Lung (tissue), 12 donors: ENCODE results near the gene ITGB1. TPM values are rescaled to one million over a fixed set of nuclear protein-coding genes. Genes with fewer than 3 reads are reported as not detected.

Experiments
- ATAC-seq: fragments of 200-7000 bp; cut with Tn5 transposase; one replicate; pipeline ENCODE4 v1.9.1; 2020; ENCODE audit warnings: moderate number of reproducible peaks; ENCODE audit not compliant: insufficient read depth, low FRiP score
- DNase-seq, 3 donors: peaks; one replicate each; pipeline ENCODE4 v3.0.0-alpha.2; 2013 to 2017
- H3K27ac ChIP-seq, 2 donors: one replicate each; pipeline ENCODE4 v1.5.1; 2013; ENCODE audit warnings: mild to moderate bottlenecking in 2 of 2, moderate library complexity in 2 of 2, control low read depth in 1 of 2, inconsistent platforms in 1 of 2, low read depth in 1 of 2, low read length in 1 of 2
- H3K27me3 ChIP-seq, 3 donors: one replicate each; pipeline ENCODE4 v1.5.1; 2013; ENCODE audit warnings: low read length in 2 of 3; ENCODE audit not compliant: control insufficient read depth in 3 of 3, insufficient read depth in 3 of 3
- H3K36me3 ChIP-seq, 4 donors: one replicate each; pipeline ENCODE4 v1.5.1; 2013; ENCODE audit warnings: low read length in 4 of 4, mild to moderate bottlenecking in 1 of 4, moderate library complexity in 1 of 4; ENCODE audit not compliant: control insufficient read depth in 4 of 4, insufficient read depth in 4 of 4
- H3K4me1 ChIP-seq, 5 donors: one replicate each; pipeline ENCODE4 v1.5.1; 2013; ENCODE audit warnings: low read length in 5 of 5, mild to moderate bottlenecking in 2 of 5, moderate library complexity in 1 of 5; ENCODE audit not compliant: control insufficient read depth in 5 of 5, insufficient read depth in 5 of 5
- H3K4me3 ChIP-seq: one replicate; pipeline ENCODE4 v1.5.1; 2013; ENCODE audit warnings: mild to moderate bottlenecking, control low read depth, moderate library complexity
- H3K9ac ChIP-seq, 2 donors: one replicate each; pipeline ENCODE4 v1.5.1; 2013; ENCODE audit warnings: low read length in 2 of 2, control low read depth in 1 of 2; ENCODE audit not compliant: insufficient read depth in 1 of 2
- H3K9me3 ChIP-seq, 4 donors: one replicate each; pipeline ENCODE4 v1.5.1; 2013; ENCODE audit warnings: low read length in 3 of 4, mild to moderate bottlenecking in 1 of 4, moderate library complexity in 1 of 4; ENCODE audit not compliant: control insufficient read depth in 4 of 4, insufficient read depth in 3 of 4
- WGBS, 2 donors: extraction: QIAGEN DNeasy Blood & Tissue Kit; methylation state at CpG; one replicate each; pipeline ENCODE4 v1.1.7; 2013; 5-methylcytosine and 5-hydroxymethylcytosine counted together
- polyA plus RNA-seq, 2 donors: library from polyadenylated mRNA; stranded (reverse); fragments of 200-250 nt; gene quantifications; one replicate each; pipeline ENCODE4 v1.2.1, GENCODE V29; 2013
- total RNA-seq, 2 donors: library from RNA; depleted of rRNA in 1 of 2; stranded (reverse); fragments of >200 nt in 1 of 2; gene quantifications; one replicate each; pipeline ENCODE4 v1.2.1, GENCODE V29; 2014 to 2021
- TF ChIP-seq, protein P1 (sequence below): IDR thresholded peaks from 2 replicates; pipeline ENCODE4 v1.5.1; 2012; ENCODE audit warnings: mild to moderate bottlenecking; ENCODE audit errors: control extremely low read depth, extremely low read depth
- donor health status: control.
- donor health status: control.
- donor health status: Bipolar disorder and iron deficiency.
- donor health status: healthy.
- donor health status: DM: yes; HTN: yes; CAD: no.

ITGB1 gene
- total and polyA plus RNA-seq, 4 donors: 105 to 445 (median 333) TPM

GRCh38 chr10:32930036-32930435 is 28.0 kb downstream of the ITGB1 start:
- DNase-seq (no peak), ATAC-seq (no peak)
- Histone ChIP-seq H3K27me3 (no peaks in the 10 kb centered on the region), H3K27ac (no peak overlapping the region), H3K4me1 (peaks cover 0 to 2% (median 0%) of the 10 kb centered on the region in 5 donors), H3K4me3 (no peak overlapping the region), H3K9ac (no peak overlapping the region), H3K36me3 (peaks cover 11 to 55% (median 27%) of the 10 kb centered on the region in 4 donors), H3K9me3 (no peaks in the 10 kb centered on the region)
- TF ChIP-seq, protein P1, sequence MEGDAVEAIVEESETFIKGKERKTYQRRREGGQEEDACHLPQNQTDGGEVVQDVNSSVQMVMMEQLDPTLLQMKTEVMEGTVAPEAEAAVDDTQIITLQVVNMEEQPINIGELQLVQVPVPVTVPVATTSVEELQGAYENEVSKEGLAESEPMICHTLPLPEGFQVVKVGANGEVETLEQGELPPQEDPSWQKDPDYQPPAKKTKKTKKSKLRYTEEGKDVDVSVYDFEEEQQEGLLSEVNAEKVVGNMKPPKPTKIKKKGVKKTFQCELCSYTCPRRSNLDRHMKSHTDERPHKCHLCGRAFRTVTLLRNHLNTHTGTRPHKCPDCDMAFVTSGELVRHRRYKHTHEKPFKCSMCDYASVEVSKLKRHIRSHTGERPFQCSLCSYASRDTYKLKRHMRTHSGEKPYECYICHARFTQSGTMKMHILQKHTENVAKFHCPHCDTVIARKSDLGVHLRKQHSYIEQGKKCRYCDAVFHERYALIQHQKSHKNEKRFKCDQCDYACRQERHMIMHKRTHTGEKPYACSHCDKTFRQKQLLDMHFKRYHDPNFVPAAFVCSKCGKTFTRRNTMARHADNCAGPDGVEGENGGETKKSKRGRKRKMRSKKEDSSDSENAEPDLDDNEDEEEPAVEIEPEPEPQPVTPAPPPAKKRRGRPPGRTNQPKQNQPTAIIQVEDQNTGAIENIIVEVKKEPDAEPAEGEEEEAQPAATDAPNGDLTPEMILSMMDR: no peak

DNA sequence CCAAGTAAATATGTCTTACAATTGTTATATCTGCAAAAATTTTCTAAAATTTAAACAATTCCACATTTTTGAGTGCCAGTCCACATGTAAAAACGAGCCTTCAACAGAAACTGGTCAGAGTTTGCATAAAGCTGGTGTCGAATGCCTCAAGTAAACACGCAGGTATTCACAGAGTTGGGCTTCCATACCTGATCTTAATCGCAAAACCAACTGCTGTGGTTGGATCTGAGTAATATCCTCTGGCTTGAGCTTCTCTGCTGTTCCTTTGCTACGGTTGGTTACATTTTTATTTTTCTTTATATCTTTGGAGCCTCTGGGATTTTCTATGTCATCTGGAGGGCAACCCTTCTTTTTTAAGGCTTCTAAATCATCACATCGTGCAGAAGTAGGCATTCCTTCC is 28.4 kb downstream of the ITGB1 start:
- TF ChIP-seq, protein P1: no peak
- H3K9ac ChIP-seq: no peak overlapping the region
- no peak overlapping the region for H3K4me3 ChIP-seq
- DNase-seq (no peak), ATAC-seq (no peak)
- no peaks in the 10 kb centered on the region for H3K9me3 ChIP-seq
- no peak overlapping the region for H3K27ac ChIP-seq
- peaks cover 11 to 52% (median 27%) of the 10 kb centered on the region in 4 donors for H3K36me3 ChIP-seq
- no peaks in the 10 kb centered on the region for H3K27me3 ChIP-seq
- WGBS, 2 donors: 77 to 85% methylated on average over 6 of the region's 6 CpGs
- peaks cover 0 to 2% (median 0%) of the 10 kb centered on the region in 5 donors for H3K4me1 ChIP-seq

DNA sequence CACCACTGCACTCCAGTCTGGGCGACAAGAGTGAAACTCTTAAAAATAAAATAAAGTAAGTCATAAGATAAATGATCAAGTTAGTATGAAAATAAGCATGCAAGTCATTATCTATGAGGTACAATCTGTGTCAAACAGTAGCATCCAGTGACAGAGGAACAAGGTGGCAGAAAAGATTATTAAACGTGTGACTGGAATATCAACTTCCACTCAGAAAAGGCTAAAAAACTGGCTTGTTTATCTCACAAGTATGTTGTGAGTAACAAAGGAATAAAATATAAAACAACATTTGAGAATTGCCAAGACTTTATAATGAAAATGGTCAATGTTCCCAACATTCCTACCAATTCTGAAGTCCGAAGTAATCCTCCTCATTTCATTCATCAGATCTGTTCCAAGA is 30.3 kb downstream of the ITGB1 start:
- no peak overlapping the region for H3K27ac ChIP-seq
- H3K4me3 ChIP-seq: no peak overlapping the region
- ATAC-seq (no peak), DNase-seq (no peak)
- H3K4me1 ChIP-seq: peaks cover 0 to 2% (median 0%) of the 10 kb centered on the region in 5 donors
- H3K9ac ChIP-seq: no peak overlapping the region
- 96 to 99% methylated on average over 3 of the region's 3 CpGs for WGBS, 2 donors
- TF ChIP-seq, protein P1: no peak
- H3K27me3 ChIP-seq: no peaks in the 10 kb centered on the region
- H3K9me3 ChIP-seq: no peaks in the 10 kb centered on the region
- peaks cover 15 to 48% (median 30%) of the 10 kb centered on the region in 4 donors for H3K36me3 ChIP-seq

DNA sequence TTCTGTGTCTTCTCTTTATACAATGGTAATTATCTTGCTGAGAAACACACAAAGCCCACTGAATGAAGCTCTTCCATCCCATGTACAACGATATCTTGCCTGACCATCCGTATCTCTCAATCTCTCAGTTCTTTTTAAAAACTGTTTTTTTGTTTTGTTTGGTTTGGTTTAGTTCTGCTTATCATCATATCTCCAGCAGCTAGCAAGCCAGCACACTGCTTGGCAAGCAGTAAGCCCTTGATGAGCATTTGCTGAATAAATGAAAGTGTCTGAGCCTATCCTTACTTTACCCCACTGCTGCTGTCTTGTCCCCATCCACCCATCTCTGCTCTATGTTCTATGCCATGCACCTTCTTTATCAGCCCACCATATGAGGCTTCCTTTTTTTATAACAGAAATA is 34.2 kb downstream of the ITGB1 start:
- Histone ChIP-seq H3K4me1 (no peaks in the 10 kb centered on the region), H3K9me3 (no peaks in the 10 kb centered on the region), H3K9ac (no peak overlapping the region), H3K27me3 (no peaks in the 10 kb centered on the region), H3K36me3 (peaks cover 18 to 56% (median 40%) of the 10 kb centered on the region in 4 donors), H3K4me3 (no peak overlapping the region), H3K27ac (no peak overlapping the region)
- TF ChIP-seq, protein P1: no peak
- 90 to 96% methylated on average over 2 of the region's 2 CpGs for WGBS, 2 donors
- no peak for ATAC-seq
- no peak for DNase-seq
